ENCODE data around the gene CUL1. TPM values are rescaled to one million over a fixed set of nuclear protein-coding genes. Genes with fewer than 3 reads are reported as not detected.

CUL1 gene
- total RNA-seq, 4 donors from 2014 or later: 38.9 to 61.2 (median 49.4) TPM

DNA sequence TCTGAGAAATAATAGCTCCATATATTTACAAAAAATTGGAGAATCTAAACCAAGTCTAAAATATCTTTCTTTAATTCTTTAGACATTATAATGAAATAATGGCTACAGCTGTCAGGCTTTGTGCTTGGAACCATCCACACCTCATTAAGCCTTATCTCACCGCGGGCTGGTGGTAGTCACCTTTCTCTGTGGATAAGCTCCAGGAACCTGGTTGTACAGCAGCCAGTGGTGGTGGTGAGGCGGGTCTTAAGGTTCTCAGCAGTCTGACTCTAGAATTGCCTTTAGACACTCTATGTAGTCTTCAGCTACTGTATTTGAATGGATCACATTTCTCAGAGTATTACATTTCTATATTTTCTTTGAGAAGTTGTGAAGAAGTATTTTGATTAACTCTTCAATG is 34.2 kb downstream of the CUL1 start:
- Histone ChIP-seq H3K27me3 (no peaks in the 10 kb centered on the region), H3K4me1 (no peaks in the 10 kb centered on the region), H3K9me3 (no peaks in the 10 kb centered on the region), H3K4me3 (no peak overlapping the region), H3K36me3 (no peaks in the 10 kb centered on the region), H3K27ac (no peak overlapping the region)
- DNase-seq: no peak
- TF ChIP-seq, protein P1, sequence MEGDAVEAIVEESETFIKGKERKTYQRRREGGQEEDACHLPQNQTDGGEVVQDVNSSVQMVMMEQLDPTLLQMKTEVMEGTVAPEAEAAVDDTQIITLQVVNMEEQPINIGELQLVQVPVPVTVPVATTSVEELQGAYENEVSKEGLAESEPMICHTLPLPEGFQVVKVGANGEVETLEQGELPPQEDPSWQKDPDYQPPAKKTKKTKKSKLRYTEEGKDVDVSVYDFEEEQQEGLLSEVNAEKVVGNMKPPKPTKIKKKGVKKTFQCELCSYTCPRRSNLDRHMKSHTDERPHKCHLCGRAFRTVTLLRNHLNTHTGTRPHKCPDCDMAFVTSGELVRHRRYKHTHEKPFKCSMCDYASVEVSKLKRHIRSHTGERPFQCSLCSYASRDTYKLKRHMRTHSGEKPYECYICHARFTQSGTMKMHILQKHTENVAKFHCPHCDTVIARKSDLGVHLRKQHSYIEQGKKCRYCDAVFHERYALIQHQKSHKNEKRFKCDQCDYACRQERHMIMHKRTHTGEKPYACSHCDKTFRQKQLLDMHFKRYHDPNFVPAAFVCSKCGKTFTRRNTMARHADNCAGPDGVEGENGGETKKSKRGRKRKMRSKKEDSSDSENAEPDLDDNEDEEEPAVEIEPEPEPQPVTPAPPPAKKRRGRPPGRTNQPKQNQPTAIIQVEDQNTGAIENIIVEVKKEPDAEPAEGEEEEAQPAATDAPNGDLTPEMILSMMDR (IDR thresholded peaks at IDR 0.05): no peak
- TF ChIP-seq POLR2A (IDR thresholded peaks at IDR 0.05): no peak
- intact Hi-C loops (cut with DNase I; ENCODE audit: low total_unique reads): no loop called here

DNA sequence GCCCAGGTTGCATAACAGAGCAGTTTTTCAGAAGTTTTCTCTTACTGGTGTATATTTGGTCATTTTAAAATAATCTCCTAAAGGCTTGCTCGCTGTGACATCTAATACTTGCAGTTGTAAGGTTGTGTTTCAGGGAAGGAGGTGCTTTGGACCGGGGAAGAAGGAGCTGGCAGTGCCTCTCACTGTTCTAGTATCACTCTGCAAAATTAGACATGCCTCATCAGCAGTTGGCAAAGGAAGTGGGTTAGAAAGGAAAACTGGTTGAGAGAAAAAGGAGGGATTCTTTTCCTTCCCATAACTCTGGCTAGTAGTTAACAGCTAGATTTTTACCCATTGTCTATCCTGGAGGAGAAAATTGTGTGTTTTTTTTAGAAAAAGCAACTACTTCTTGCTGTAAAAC is 34.8 kb downstream of the CUL1 start:
- no peak overlapping the region for H3K4me3 ChIP-seq
- no peak overlapping the region for H3K27ac ChIP-seq
- H3K27me3 ChIP-seq: no peaks in the 10 kb centered on the region
- H3K9me3 ChIP-seq: no peaks in the 10 kb centered on the region
- TF ChIP-seq POLR2A (IDR thresholded peaks at IDR 0.05): no peak
- TF ChIP-seq, protein P1 (IDR thresholded peaks at IDR 0.05): no peak
- intact Hi-C loops (cut with DNase I; ENCODE audit: low total_unique reads): no loop called here
- DNase-seq: no peak
- no peaks in the 10 kb centered on the region for H3K4me1 ChIP-seq
- no peaks in the 10 kb centered on the region for H3K36me3 ChIP-seq

GRCh38 chr7:148735141-148735540 is 36.4 kb downstream of the CUL1 start:
- no peaks in the 10 kb centered on the region for H3K4me1 ChIP-seq
- H3K4me3 ChIP-seq: no peak overlapping the region
- intact Hi-C loops (cut with DNase I; ENCODE audit: low total_unique reads): no loop called here
- H3K36me3 ChIP-seq: no peaks in the 10 kb centered on the region
- no peak for DNase-seq
- H3K27ac ChIP-seq: no peak overlapping the region
- no peaks in the 10 kb centered on the region for H3K9me3 ChIP-seq
- no peak for TF ChIP-seq POLR2A (IDR thresholded peaks at IDR 0.05)
- TF ChIP-seq, protein P1 (IDR thresholded peaks at IDR 0.05): no peak
- no peaks in the 10 kb centered on the region for H3K27me3 ChIP-seq

- Histone ChIP-seq H3K36me3 (no peaks in the 10 kb centered on the region), H3K4me3 (no peak overlapping the region), H3K27me3 (no peaks in the 10 kb centered on the region), H3K9me3 (no peaks in the 10 kb centered on the region), H3K27ac (no peak overlapping the region), H3K4me1 (no peaks in the 10 kb centered on the region)
- intact Hi-C loops (cut with DNase I; ENCODE audit: low total_unique reads): no loop called here
- TF ChIP-seq, protein P1 (IDR thresholded peaks at IDR 0.05): no peak
- TF ChIP-seq POLR2A (IDR thresholded peaks at IDR 0.05): no peak
- DNase-seq: no peak
These were observed 37.3 kb downstream of the CUL1 start for GRCh38 chr7:148735967-148736366.

GRCh38 chr7:148738737-148739535 is 40.2 kb downstream of the CUL1 start:
- Histone ChIP-seq H3K4me1 (no peaks in the 10 kb centered on the region), H3K4me3 (no peak overlapping the region), H3K9me3 (no peaks in the 10 kb centered on the region), H3K27me3 (no peaks in the 10 kb centered on the region), H3K36me3 (no peaks in the 10 kb centered on the region), H3K27ac (no peak overlapping the region)
- intact Hi-C loops (cut with DNase I; ENCODE audit: low total_unique reads): no loop called here
- no peak for DNase-seq
- TF ChIP-seq, protein P1 (IDR thresholded peaks at IDR 0.05): no peak
- TF ChIP-seq POLR2A (IDR thresholded peaks at IDR 0.05): no peak

Data from uterus (tissue), 4 donors.